Measurements from ENCODE around the gene PAPOLA.

PAPOLA gene

DNA sequence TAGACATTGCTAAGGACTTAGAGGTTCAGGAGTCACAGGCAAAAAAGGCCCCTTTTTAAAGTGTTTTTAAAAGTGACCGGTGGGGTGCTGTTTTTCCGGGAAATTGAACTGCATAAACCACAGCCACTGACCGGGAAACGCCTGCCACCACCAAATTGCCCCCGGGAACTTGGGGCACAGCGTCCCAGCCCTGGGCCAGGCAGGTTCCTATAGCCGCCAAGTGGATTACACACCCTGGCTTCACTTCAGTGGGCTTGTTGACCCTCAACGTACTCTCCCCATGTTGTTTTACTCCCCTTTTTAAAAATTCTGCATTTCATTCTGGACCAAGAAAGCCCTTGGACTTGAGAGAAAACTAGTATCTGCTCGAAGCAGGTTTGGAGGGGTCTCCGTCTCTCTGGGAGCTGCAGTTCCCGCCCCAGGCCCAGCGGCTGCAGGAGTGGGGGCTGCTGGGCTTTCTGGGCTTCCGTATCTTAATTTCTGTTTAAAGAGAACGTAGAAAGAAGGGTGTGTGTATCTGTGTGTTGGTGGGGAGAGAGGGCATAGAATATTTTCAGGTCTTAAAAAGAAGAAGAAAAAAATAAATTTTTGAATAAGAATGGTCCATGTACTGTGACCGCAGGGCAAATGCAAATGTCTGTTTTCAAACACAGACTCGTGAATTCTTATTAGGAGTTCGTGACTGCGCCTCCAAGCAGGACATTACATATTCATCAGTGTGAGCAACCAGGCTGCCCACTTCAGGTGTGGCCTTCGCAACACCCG, 82.9 kb downstream of the PAPOLA start:
- no peak for DNase-seq (ENCODE audit: low spot score)
- FAIRE-seq = no peak

DNA sequence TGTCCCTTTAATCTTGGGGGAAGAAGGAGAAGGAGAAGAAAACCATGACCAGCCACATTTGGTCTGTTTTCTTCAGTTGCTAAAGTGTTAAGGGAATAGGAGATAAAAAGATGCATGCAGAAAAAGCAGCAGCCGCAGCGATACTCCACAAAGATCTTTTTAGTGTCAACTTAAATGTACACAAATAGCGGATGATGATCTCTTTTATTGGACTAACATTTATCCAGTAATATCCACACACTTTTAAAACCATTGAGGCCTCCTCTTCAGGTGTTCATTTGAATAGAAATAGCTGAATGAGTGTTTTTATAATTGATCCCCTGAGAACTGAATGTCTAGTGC, 83.5 kb downstream of the PAPOLA start:
- no peak for FAIRE-seq
- DNase-seq (ENCODE audit: low spot score) = no peak

DNA sequence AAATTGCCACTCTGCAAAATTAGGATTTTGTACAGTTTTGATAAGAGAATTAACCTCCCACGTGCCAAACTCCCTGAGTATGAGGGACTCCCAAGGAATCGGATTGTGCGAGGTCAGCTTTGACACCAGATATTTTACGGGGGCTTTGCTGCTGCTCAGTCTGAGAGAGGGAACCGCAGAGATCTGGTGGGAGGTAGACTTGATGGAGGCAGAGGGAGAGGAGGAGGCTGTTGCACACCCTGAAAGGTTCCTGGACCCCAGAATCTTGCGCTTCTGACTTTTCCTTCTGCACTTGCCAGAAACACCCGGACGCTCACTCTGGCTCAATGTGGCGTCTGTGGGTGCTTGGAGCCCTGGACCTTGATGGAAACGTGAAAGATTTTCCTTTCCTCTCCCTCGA, 83.9 kb downstream of the PAPOLA start:
- FAIRE-seq (no peak), DNase-seq (ENCODE audit: low spot score) (no peak)

DNA sequence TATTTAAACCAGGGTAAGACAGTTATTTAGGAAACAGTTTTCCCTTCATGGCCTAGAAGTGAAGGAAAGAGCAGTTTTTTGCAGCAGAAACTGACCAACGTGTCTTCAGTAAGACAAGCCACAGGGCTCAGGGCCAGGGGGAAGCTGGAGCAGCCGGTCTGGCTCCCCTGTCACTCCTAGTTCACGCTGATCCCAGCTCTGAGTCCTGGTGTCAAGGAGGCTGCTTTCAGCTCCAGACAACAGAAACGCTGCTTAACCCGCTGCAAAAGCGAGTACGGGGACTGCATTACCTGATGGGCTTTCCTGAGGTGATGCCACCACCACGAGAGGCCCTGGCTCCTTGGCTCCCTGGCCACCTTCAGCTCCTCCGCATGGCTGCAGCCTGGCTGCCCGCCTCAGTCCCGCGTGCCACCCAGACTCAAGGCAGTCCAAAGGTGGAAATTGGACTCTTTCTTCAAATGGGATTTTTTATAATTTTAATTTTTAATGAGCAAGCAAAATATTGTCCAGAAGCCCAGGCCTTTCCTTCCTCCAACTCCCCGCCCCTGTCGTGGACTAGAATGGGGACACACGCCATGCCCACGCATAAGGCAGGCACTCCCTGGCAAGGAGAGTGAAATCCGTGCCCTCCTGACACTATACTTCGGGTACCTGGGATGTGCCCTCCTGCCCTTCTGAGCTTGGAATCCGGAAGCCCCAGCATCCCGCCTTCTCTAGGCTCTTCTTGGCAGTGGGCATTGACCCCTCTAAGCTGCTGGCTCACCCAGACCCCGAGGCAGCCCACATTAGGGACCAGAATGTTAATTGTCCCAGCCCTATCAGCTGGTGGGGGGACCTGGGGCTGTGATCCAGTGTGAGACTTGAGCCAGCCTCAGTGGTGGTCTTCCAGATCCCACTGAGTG, 85.0 kb downstream of the PAPOLA start:
- FAIRE-seq (no peak), DNase-seq (ENCODE audit: low spot score) (no peak)

DNA sequence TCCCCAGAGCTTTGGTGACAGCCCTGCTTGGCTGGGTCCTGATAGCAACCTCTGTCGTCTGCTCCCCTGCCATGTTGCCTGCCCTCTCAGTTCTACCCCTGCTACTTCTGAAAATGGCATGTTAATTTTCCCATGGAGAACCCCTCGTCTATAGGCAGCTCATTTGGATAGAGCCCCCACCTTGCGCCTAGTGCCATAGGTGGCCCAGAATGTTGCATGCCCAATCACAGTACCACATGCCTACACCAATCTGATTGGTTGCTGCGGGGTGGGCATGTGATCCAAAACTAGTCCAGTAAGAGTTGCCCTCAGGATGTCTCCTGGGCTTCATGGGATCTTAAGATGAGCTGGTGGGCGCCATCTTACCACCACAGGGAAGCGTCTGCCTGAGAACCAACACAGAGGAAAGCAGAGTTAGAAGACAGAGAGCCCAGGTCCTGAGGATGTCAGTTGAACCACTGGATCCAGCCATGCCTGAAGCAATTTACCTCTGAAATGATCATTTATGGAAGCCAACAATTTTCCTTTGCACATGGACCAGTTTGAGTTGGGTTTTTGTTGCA, 85.7 kb downstream of the PAPOLA start:
- FAIRE-seq (no peak), DNase-seq (ENCODE audit: low spot score) (no peak)

DNA sequence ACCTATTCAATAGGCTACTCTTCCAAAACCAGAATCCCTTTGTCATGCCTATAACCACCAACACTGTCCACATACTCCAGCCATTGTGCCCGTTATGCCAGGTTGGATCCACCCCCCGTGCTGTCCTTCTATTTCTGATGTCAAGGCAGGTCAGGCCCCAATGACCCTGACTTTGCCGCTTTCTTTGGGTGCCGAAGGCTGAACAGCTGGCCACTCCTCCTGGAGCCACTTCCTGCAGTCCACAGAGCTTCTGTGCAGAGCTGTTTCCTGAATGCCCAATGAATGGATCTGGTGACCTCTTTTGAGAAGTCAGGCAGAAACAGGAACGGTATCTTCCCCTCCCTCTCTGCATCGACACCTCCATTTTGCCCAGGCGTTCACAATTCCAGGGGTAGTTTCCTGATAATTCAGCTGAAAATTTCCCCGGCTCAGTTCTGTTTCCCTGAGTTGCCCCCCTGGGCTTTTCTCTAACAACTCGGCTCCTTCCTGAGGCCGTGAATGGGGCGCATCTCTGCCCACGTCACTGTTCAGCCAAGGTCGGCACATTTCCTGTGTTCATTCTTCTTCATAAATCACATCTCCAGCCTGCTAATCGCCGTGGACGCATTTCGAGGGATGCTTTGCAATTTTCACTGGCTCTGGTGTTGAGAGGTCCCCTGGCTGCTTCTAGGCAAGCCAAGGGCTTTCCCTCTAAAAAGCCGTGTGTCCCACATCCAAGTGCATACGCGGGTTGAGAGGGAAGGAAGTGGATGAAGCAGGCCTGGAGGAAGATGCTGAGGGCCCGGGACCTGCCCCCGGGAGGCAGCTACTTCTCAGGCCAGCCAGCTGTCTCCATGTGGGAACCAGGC, 86.5 kb downstream of the PAPOLA start:
- DNase-seq (ENCODE audit: low spot score) (no peak), FAIRE-seq (no peak)

DNA sequence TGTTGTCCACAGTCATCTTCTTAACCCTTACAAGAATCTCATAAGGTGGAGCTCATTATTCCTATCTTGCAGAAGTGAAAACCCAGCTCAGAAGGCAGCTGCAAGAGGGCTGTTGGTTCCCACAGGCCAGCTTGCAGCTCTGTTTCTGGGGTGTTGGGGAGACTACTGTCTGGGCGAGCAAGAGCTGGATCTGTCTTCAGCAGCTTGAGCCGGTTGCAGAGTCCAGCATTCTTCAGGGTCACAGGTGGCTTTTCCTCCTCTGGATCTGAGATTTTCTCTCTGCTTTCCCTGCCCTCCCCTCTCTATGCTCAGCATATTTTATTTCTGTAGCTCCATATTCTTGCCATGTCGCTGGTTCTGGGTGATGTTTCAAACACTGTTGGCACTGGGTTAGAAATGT, 87.4 kb downstream of the PAPOLA start:
- DNase-seq (ENCODE audit: low spot score) = no peak
- no peak for FAIRE-seq

DNA sequence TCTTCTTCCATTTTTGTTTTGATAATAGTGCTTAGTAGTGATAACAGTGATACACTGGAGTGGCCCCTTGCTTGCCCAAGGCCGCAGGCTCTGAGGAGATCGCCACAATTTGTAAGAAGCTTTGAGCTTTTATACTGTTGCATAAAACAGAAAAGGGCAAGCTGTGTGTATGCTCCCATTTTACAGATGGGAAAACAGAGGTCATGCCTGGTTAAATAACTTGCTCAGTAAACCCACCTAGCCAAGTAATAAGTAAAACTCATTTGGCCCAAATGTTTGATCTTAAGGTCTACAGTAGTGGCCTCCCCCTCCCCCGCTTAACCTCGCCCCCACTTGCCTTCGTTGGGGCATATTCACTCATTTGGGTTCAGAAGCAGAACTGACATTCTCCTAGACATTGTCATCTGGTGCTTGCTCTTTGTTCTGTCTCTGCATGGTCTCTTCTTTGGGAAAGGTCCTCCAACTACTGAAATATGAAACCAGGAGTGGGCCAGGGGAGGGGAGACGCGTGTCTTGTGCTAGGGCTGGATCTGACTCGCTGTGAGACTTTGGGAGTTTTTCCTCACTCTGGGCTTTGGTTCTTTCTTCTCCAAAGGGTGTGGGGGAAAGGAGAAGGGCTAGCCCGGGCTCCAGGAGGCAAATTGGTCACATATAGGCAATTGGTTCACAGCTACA, 88.1 kb downstream of the PAPOLA start:
- DNase-seq (ENCODE audit: low spot score) (no peak), FAIRE-seq (no peak)

DNA sequence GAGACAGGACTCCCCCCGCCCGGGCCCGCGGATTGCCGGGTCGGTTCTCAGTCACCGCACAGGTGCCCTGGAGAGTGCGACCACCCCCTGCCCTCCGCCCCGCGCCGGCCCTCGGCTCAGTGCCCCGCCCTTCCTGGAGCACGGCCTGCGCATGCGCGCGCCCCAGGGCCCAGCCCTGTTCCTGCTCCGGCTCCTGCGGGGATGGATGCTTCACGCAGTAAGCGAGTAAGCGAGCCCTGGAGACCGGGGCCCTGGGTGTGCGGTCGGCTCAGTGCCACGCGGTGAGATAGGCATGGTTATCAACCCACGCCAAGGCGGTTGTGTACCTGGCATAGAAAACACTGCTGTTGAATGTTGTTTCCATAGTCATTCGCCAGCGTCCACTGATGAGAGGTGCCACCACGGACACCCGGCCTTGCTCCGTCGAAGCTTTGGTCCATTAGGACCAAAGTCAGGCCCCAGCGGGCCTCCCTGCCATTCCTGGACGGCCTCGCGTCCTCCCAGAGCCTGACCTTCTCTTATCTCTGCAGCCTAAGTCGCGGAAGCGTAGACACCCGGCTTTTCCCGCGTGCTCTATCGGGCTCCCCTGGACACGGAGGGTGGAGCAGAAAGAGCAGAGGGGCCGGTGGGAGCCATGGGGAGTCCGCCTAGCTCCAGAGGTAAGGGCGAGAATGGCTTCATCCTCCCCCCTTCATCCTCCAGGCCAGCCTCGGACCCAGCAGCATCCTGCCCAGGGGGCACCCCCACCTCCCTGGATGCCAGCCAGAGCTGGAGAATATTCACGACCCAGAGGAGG, 90.6 kb downstream of the PAPOLA start:
- DNase-seq (ENCODE audit: low spot score) (no peak), FAIRE-seq (no peak)

DNA sequence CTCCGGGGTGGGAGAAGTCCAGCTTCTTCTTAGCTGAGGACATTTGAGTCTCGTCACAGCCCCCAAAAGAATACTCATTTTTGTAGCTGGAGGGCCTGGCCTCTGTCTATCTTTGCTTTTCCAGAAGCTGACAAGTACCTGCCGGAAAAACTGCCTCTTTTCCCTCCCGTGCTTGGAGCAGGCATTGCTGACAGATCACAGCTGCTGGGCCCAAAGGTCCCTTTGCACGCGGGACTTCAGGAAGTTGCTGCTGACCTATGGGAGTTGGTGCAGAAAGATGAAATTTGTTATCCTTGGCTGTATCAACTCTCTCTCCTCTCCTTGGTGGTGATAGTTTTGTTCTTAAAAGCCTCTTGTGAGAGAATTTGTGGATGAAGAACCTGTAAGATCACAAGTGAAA, 92.8 kb downstream of the PAPOLA start:
- FAIRE-seq = no peak
- no peak for DNase-seq (ENCODE audit: low spot score)

DNA sequence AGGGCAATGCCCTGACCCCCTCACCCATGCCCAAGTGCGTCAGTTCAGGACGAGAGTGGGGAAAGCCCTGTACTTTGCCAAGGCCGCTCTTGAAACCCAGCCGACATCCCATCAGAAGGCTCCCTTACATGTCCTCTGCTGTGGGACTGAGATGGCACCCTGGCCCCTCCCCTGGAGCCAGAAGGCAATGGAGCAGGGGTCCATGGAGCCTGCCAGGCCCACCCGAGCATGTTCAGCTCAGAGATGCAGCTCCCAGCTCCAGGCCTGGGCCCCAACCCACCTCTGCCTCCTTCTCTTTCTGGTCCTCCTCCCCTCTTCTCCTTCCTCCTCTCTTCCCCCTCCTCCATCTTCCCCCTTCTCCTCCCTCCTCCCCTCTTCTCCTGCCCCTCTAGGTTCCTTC, 95.5 kb downstream of the PAPOLA start:
- DNase-seq (ENCODE audit: low spot score) (no peak), FAIRE-seq (no peak)

DNA sequence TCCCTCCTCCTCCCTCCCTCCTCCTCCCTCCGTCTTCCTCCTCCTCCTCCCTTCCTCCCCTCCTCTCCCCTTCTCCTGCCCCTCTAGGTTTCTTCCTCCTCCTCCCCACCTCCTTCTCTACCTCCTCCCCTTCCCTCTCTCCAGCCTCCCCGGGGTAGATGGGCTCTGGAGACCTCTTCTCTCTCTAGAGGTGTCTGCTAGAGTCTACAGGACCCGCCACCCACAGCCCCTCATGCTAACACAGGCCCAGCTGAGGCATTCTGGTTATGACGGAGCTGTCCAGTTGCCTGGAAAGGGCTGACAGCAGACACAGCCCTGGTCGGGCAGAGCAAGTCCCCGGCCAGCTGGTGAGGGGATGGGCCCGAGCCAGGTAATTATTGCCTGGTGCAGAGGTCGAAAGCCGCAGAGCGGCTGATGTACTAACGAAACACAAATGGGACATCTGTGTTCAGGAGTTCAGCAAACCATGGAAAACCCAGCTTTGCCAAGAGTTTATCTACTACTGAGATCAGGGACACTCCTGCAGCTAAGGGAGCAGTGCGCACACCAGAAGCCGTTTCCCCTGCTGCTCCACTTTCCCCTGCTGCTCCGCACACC, 96.2 kb downstream of the PAPOLA start:
- DNase-seq (ENCODE audit: low spot score) = no peak
- no peak for FAIRE-seq

DNA sequence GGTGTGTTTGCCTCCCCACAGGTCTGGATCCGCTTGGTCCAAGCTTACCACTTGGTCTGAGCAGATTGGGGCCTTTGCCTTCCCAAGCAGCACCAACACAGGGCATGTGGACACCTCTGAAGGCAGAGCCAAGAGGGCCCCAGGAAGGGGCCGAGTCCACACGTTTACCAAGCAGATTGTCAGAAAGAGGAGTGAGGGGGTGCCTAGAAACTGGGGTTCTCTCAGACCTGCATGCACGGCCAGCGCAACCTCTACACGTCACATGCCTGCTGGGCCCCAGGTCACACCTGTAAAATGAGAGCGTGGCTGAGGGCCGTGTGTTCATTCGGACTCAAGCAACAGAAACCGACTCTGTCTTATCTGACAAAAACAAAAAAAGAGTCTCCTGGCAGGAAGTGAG, 96.9 kb downstream of the PAPOLA start:
- DNase-seq (ENCODE audit: low spot score) = no peak
- no peak for FAIRE-seq

DNA sequence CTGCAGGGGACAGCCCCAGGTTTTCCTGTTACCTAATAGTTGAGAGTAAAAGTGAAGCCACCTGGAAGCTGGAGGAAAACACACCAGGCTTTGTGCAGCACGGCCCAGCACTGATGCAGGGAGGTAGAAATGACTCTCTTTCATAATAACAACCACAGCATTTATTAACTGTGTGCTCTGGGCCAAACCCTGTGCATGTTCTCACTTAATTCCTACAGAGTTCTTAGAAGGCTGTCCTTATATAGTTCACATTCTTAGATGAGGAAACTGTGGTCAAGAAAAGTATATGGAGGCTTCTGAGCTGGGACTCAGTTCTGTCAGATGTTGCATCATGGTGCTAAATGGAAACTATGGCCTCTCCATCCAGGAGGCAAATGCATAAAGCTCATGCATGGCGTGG, 100.0 kb downstream of the PAPOLA start:
- no peak for DNase-seq (ENCODE audit: low spot score)
- FAIRE-seq = no peak

DNA sequence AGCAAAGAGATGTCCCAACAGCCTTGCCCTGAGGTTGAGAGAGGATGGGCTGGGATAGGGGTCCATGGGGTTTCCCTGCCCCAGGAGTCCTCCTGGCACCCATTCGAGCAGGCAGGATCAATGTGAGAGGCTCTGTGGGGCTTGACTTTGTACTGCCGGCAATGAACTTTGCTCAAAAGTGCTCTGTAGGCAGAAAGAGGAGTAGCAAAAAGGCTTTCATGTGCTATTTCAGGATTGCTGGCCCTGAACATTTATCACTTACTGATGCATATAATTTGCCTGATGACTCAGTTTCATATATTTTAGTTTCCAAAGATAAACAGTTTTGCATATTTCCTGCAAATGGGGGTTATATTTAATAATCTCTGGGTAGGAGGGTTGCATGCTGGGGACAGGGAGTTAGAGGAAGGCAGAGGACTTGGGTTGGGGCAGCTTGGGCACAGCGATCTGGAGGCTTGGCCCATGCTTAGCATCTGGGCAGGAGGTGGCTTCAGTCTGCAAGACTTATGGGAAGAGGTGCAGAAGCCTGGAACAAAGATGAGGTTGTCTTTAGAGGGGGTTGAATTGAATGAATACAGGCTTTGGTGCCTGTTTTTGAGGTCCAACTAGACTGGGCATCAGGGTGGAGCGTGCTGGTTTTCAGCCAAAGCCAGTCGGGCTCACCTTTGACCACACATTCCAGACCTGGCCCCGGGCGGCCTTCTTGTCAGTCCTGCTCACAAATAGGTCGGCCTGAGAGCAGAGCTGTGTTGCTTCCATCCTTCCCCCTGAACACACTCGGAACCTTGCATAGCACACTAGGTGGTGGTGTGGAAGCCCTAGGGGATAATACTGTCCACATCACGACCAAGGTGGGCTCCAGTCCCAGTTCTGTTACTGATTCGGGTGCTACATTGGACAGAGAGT, 101.4 kb downstream of the PAPOLA start:
- FAIRE-seq = no peak
- DNase-seq (ENCODE audit: low spot score) = no peak

DNA sequence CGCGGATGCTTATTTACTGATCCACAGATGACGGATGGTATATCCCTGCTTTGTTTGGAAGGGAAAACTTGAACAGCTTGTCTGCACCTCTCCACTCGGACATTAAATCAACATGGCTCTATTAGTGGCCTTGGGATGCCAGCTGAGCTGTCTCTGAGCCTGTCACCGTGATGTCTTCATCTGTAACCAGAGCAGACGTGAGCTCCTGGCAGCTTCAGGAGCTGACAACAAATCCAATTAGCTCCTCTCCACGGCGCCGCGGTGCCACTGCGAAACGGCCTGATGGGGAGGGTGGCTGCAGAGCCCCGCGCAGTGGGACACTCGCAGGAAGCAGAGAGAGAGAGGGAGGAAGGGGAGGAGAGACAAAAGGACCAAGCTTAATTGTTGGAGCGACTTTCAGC, 112.3 kb downstream of the PAPOLA start:
- no peak for FAIRE-seq
- DNase-seq (ENCODE audit: low spot score) = no peak

DNA sequence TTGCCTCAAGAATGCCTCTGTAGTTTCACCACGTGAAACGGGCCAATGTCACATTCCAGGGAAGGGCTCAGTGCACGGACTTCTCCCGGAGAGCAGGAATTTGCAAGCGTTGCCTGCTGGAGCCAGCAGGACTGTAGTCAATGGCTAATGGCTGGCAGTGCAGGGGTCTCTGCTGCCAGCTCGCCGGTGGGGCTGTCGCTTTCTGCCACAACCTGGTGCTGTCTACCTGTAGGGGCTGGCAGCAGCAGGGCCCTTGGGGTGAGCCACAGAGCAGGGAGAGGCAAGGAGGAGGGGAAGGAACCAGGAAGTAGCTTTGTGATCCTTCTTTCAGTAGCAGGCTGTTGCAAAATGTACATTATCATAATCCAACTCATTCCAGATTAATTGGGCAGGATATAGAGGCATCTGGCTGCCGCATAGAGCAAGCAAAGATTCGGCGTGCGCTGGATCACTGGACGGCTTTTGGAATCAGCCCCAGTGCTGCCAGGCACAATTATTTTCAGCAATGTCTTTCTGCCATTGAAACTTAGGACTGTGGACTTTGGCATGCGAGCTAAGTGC, 114.1 kb downstream of the PAPOLA start:
- FAIRE-seq = no peak
- no peak for DNase-seq (ENCODE audit: low spot score)
